ENCODE data around the gene CHSY1.

- TF ChIP-seq POLR2AphosphoS5 (IDR thresholded peaks at IDR 0.05; ENCODE audit: insufficient read depth in 1 of 2, low read depth in 1 of 2): no peak
- no peak for TF ChIP-seq CTCF (IDR thresholded peaks at IDR 0.05)
Measured at GRCh38 chr15:101250341-101250831, 1.5 kb downstream of the CHSY1 start.
